Measurements from ENCODE around the gene JADE1.

- no peak for TF ChIP-seq GATA3 (IDR thresholded peaks at IDR 0.05; ENCODE audit: low read depth, low read length)
- TF ChIP-seq GATA2 (IDR thresholded peaks at IDR 0.05; ENCODE audit: low read depth, low read length): no peak
These were observed 53.3 kb downstream of the JADE1 start for GRCh38 chr4:128862608-128863311.

Data from SH-SY5Y (cell line).